Kidney (tissue), 14 donors: ENCODE data around the gene ARID1B. TPM values are rescaled to one million over a fixed set of nuclear protein-coding genes. Genes with fewer than 3 reads are reported as not detected.
"Not testable (repeated sequence)": the region's sequence is repeated elsewhere in the genome, so short reads cannot be mapped to it uniquely, and the experiment has no call there.

Experiments
- DNase-seq, 5 donors: peaks; one replicate each; pipeline ENCODE4 v3.0.0-alpha.2; 2013 to 2020
- FAIRE-seq: peaks from 2 replicates; lab custom pipeline; 2012; peaks lifted over from hg19 to GRCh38; lab: Jason Lieb, UNC
- H3K27ac ChIP-seq, 2 donors: one replicate each; pipeline ENCODE4 v1.7.0; 2013; ENCODE audit warnings: low read depth in 2 of 2, low read length in 2 of 2, inconsistent platforms in 1 of 2
- H3K27me3 ChIP-seq: one replicate; pipeline ENCODE4 v1.7.1; 2013; ENCODE audit warnings: low read length, inconsistent platforms; ENCODE audit not compliant: control insufficient read depth, insufficient read depth
- H3K36me3 ChIP-seq, 3 donors: one replicate each; pipeline versions ENCODE4 v1.7.0 to v1.7.1; 2013; ENCODE audit warnings: low read length in 3 of 3, control low read depth in 1 of 3, inconsistent platforms in 1 of 3; ENCODE audit not compliant: insufficient read depth in 3 of 3, control insufficient read depth in 2 of 3
- H3K4me1 ChIP-seq, 3 donors: one replicate each; pipeline versions ENCODE4 v1.7.0 to v1.7.1; 2013; ENCODE audit warnings: low read length in 3 of 3, inconsistent platforms in 1 of 3, low read depth in 1 of 3; ENCODE audit not compliant: control insufficient read depth in 2 of 3, insufficient read depth in 2 of 3
- H3K4me3 ChIP-seq, 3 donors: one replicate each; pipeline versions ENCODE4 v1.7.0 to v1.8.1; 2013; ENCODE audit warnings: low read length in 3 of 3, control low read depth in 1 of 3, inconsistent platforms in 1 of 3
- H3K9ac ChIP-seq, 3 donors: one replicate each; pipeline versions ENCODE4 v1.7.0 to v1.7.1; 2013; ENCODE audit warnings: low read length in 3 of 3, control low read depth in 1 of 3, inconsistent platforms in 1 of 3
- H3K9me3 ChIP-seq, 3 donors: one replicate each; pipeline versions ENCODE4 v1.7.0 to v1.7.1; 2013; ENCODE audit warnings: low read length in 3 of 3, control low read depth in 1 of 3, inconsistent platforms in 1 of 3; ENCODE audit not compliant: control insufficient read depth in 2 of 3, insufficient read depth in 1 of 3
- CTCF ChIP-seq: IDR thresholded peaks from 3 replicates; pipeline ENCODE4 v1.5.1; 2012; ENCODE audit warnings: mild to moderate bottlenecking, moderate library complexity, borderline replicate concordance; ENCODE audit not compliant: insufficient read depth; ENCODE audit errors: extremely low read depth
- intact Hi-C: fragments of 100-400 bp; cut with DNase I; formaldehyde crosslinking; loops from one replicate; pipeline ENCODE4 v1.11.1; 2022
- polyA plus RNA-seq: library from polyadenylated mRNA; stranded (reverse); fragments of 350-450 nt; fragmentation: Illumina TruSeq; extraction: RNeasy Lipid Tissue Mini Kit (QIAGEN cat#74804); gene quantifications from one replicate; pipeline ENCODE4 v1.2.3, GENCODE V29; 2014; ENCODE audit warnings: low read depth, low replicate concordance; ENCODE audit not compliant: insufficient read depth
- total RNA-seq: library from RNA; stranded (reverse); fragmentation: NEBNext Ultra II Directional; extraction: Animal tissue kit (Norgen Biotek cat#: 25700); gene quantifications from one replicate; pipeline ENCODE4 v1.2.1, GENCODE V29; 2021
- donor health status: control.
- donor health status: control.
- donor health status: control.
- donor health status: control.
- donor health status: control.
- donor health status: DM: yes; HTN: yes; CAD: no.
- donor health status: Normal renal cell carcinoma (clear cell type).

ARID1B gene
- total and polyA plus RNA-seq, 2 donors from 2014 or later = 16.4 to 110 TPM

DNA sequence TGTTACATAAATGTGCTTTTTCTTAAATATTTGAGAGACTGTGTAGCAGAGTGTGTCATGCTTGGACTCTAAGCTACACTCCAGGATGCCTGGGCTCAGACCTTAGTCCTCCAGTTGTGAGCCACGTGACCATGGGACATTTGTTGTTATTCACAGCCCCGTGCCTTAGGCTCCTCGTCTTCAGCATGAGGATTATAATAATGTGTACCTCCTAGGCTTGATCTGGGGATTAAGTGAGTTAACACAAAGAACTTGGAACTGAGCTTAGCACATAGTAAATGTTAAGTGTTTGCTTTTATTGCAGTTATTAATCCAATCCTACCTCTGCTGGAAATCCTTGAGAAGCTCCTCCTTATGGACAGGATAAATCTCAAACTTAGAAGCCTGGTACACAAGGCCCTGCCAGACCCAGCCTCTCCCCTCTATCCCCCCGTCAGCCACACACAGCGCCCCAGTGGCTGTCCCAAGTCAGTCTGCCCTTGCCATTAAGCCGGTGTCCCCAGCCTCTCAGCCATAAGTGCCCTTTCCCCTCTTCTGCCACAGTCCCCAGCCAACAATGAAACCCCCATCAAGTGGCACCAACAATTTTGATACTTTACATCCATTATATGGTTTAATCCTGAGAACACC, 368.6 kb downstream of the ARID1B start:
- intact Hi-C loops = no loop called here
- H3K27me3 ChIP-seq = no peaks in the 10 kb centered on the region
- no peak for DNase-seq
- no peak overlapping the region for H3K4me3 ChIP-seq
- FAIRE-seq = no peak
- H3K9me3 ChIP-seq = no peaks in the 10 kb centered on the region
- peaks cover 6 to 20% (median 8%) of the 10 kb centered on the region in 3 donors for H3K4me1 ChIP-seq
- H3K9ac ChIP-seq = no peak overlapping the region
- TF ChIP-seq CTCF = no peak
- peaks cover 0 to 24% (median 4%) of the 10 kb centered on the region in 3 donors for H3K36me3 ChIP-seq
- no peak overlapping the region for H3K27ac ChIP-seq

DNA sequence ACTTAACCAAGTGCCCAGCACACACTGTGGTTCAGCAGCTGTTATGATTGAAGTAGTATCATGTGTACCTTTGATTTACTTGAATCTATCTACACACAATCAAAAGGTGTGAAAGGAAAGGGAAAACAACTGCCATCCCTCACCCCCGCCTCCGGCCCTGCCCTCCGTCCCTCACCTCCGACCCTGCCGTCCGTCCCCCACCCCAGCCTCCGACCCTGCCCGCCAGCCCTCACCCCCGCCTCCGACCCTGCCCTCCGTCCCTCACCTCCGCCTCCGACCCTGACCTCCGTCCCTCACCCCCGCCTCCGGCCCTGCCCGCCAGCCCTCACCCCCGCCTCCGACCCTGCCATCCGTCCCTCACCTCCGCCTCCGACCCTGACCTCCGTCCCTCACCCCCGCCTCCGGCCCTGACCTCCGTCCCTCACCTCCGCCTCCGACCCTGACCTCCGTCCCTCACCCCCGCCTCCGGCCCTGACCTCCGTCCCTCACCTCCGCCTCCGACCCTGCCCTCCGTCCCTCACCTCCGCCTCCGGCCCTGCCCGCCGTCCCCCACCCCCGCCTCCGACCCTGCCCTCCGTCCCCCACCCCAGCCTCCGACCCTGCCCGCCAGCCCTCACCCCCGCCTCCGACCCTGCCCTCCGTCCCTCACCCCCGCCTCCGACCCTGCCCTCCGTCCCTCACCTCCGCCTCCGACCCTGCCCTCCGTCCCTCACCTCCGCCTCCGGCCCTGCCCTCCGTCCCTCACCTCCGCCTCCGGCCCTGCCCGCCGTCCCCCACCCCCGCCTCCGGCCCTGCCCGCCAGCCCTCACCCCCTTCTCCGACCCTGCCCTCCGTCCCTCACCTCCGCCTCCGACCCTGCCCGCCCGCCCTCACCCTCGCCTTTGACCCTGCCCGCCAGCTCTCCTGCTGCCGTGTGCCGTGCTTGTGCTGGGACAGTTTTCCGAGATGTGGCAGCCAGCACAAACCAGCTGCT, 370.2 kb downstream of the ARID1B start:
- FAIRE-seq, intact Hi-C loops, H3K4me3 ChIP-seq, H3K9me3 ChIP-seq, H3K9ac ChIP-seq, H3K27me3 ChIP-seq, DNase-seq: not testable (repeated sequence)
- H3K4me1 ChIP-seq = peaks cover 6 to 20% (median 8%) of the 10 kb centered on the region in 3 donors
- H3K27ac ChIP-seq = peak overlapping the region in 1 of 2 donors; percentile 2
- peaks cover 0 to 20% (median 2%) of the 10 kb centered on the region in 3 donors for H3K36me3 ChIP-seq

DNA sequence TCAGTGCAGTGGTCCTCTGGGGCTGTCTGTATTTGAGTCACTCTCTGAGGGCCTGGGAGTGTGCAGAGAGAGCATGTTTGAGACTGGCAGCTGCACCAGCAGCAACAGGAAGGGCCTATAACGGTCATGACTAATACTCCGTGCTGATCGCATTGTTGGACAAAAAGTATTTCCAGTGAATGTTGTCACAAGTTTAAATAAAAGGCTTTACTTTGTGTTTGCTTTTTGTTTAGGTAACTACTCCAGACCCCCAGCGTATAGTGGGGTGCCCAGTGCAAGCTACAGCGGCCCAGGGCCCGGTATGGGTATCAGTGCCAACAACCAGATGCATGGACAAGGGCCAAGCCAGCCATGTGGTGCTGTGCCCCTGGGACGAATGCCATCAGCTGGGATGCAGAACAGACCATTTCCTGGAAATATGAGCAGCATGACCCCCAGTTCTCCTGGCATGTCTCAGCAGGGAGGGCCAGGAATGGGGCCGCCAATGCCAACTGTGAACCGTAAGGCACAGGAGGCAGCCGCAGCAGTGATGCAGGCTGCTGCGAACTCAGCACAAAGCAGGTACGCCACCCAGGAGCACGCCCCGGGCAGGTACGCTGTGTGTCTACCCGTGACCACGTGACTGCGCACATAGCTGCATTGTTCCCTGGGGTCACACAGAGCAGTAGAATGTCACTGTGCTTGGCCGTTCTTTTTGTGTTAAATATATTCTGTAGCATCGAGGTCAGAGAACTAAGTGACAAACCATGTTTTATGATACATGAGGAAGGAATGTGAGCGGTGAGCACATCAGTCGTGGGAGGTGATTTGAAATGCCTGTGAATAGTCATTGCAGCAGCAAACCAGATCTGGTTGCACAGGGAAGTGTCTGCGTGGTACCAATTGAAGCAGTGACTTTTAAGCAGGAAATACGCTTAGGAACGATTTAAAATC, 371.5 kb downstream of the ARID1B start:
- DNase-seq (peak in 4 of 5 donors; percentile 30 to 86 (median 73)), FAIRE-seq (no peak)
- Histone ChIP-seq H3K27me3 (no peaks in the 10 kb centered on the region), H3K9ac (no peak overlapping the region), H3K36me3 (peaks cover 0 to 20% (median 2%) of the 10 kb centered on the region in 3 donors), H3K4me3 (no peak overlapping the region), H3K27ac (peak overlapping the region; percentile 34 to 65), H3K9me3 (no peaks in the 10 kb centered on the region), H3K4me1 (peaks cover 2 to 17% (median 8%) of the 10 kb centered on the region in 3 donors)
- intact Hi-C loops = no loop called here
- no peak for TF ChIP-seq CTCF
